Activated naive CD8-positive, alpha-beta T cell treated with anti-CD3 and anti-CD28 coated beads, Interleukin-2, amount 50 U/mL, for 16 hours (primary cell): Measurements from ENCODE around the gene ZMPSTE24.

ENCODE experiments used
- DNase-seq: peaks from one replicate; pipeline ENCODE4 v3.0.0-alpha.2; 2020; ENCODE audit warnings: low read depth, low spot score

The ZMPSTE24 gene

GRCh38 chr1:40303051-40303771 lies 45.2 kb downstream of the ZMPSTE24 start:
- no peak for DNase-seq

- DNase-seq: no peak
These were observed 45.8 kb downstream of the ZMPSTE24 start for GRCh38 chr1:40303790-40304189.

- DNase-seq: no peak
These were observed 47.4 kb downstream of the ZMPSTE24 start for GRCh38 chr1:40305451-40305850.

- DNase-seq: no peak
These were observed 47.8 kb downstream of the ZMPSTE24 start for GRCh38 chr1:40305871-40306270.

GRCh38 chr1:40306296-40306695 lies 48.3 kb downstream of the ZMPSTE24 start:
- DNase-seq: no peak

GRCh38 chr1:40307186-40307585 lies 49.1 kb downstream of the ZMPSTE24 start:
- no peak for DNase-seq

- no peak for DNase-seq
These were observed 50.1 kb downstream of the ZMPSTE24 start for GRCh38 chr1:40308036-40308727.

GRCh38 chr1:40309374-40310128 lies 51.5 kb downstream of the ZMPSTE24 start:
- no peak for DNase-seq

GRCh38 chr1:40310129-40310461 lies 52.1 kb downstream of the ZMPSTE24 start:
- DNase-seq: no peak

- no peak for DNase-seq
These were observed 53.1 kb downstream of the ZMPSTE24 start for GRCh38 chr1:40310983-40311642.

GRCh38 chr1:40311692-40312091 lies 53.7 kb downstream of the ZMPSTE24 start:
- no peak for DNase-seq

- no peak for DNase-seq
These were observed 54.5 kb downstream of the ZMPSTE24 start for GRCh38 chr1:40312238-40313205.

GRCh38 chr1:40313329-40313957 lies 55.4 kb downstream of the ZMPSTE24 start:
- no peak for DNase-seq

GRCh38 chr1:40313958-40314720 lies 56.1 kb downstream of the ZMPSTE24 start:
- DNase-seq: no peak

GRCh38 chr1:40314721-40315238 lies 56.7 kb downstream of the ZMPSTE24 start:
- DNase-seq: no peak

- DNase-seq: peak; percentile 64
These were observed 57.3 kb downstream of the ZMPSTE24 start for GRCh38 chr1:40315239-40315794.

- no peak for DNase-seq
These were observed 58.0 kb downstream of the ZMPSTE24 start for GRCh38 chr1:40315795-40316594.
